GM10847 (cell line): ENCODE results near the gene KDM4B.

Experiments
- POLR2A ChIP-seq: IDR thresholded peaks from 2 replicates; pipeline ENCODE4 v1.6.1; 2011; ENCODE audit not compliant: insufficient read length; ENCODE audit errors: extremely low read depth

The KDM4B gene

GRCh38 chr19:5103061-5103701, 134.3 kb downstream of the KDM4B start:
- TF ChIP-seq POLR2A: no peak

DNA sequence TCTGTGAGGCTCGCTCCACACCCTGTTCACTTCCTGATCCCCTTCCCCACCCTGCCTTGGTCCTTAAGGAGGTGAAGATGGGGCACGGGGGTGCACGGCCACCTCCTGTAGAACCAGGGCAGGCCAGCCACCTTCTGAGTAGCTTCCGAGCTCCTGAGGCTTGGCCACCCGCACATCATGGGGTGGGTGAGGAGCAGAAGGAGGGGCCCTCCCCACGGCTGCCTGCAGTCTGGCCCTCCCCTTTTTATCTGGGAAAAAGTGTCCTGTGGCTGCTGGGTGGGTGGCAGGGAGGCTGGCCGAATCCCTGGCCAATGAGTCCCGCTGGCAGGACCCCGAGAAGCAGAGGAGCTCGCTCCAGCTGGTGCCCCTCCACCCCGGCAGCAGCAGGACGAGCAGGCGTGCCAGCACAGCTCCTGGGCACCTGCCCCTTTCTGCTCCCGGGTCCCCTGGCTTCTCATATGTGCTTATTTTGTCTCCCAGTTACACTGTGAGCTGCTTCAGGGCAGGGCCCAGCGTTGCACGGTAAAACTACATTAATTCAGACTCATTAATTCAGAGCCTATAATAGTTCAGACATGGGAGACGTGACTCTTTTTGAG, 135.0 kb downstream of the KDM4B start:
- TF ChIP-seq POLR2A: no peak

- TF ChIP-seq POLR2A: no peak
Observed at GRCh38 chr19:5104871-5105351, 136.0 kb downstream of the KDM4B start.

GRCh38 chr19:5106191-5106726, 137.3 kb downstream of the KDM4B start:
- TF ChIP-seq POLR2A: no peak

DNA sequence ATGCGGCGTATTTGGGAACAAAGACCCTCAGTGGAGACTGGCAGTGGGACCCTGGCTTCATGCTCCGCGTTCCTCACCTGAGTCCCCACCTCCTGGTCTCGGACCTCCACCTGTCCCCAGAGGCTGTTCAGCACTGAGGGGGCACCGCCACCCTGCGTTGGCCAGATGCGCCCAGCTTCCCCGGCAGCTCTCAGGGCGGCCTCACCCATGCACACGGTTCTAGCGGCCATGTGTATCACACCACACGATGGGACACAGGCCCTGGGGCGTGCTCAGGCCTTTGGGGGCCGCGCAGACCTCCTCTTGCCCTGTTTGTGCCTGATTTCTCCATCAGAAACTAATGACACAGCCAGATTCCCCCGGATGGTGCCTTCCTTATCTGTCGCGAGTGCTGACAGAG, 138.1 kb downstream of the KDM4B start:
- no peak for TF ChIP-seq POLR2A

GRCh38 chr19:5107432-5108122, 138.7 kb downstream of the KDM4B start:
- TF ChIP-seq POLR2A: no peak

GRCh38 chr19:5108123-5108596, 139.2 kb downstream of the KDM4B start:
- no peak for TF ChIP-seq POLR2A

GRCh38 chr19:5108866-5109265, 140.0 kb downstream of the KDM4B start:
- TF ChIP-seq POLR2A: no peak

GRCh38 chr19:5109560-5109959, 140.6 kb downstream of the KDM4B start:
- TF ChIP-seq POLR2A: no peak

DNA sequence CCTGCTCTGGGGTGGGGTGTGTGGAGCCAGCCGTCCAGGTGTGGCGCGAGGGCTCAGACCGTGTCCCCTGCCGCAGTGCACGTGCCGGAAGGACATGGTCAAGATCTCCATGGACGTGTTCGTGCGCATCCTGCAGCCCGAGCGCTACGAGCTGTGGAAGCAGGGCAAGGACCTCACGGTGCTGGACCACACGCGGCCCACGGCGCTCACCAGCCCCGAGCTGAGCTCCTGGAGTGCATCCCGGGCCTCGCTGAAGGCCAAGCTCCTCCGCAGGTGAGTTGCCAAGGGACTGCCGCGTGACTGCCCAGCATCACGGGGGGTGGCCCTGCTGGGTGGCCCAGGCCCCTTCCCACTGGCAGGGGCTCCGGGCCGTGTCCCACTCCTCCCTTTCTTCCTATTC, 141.6 kb downstream of the KDM4B start:
- TF ChIP-seq POLR2A: no peak

DNA sequence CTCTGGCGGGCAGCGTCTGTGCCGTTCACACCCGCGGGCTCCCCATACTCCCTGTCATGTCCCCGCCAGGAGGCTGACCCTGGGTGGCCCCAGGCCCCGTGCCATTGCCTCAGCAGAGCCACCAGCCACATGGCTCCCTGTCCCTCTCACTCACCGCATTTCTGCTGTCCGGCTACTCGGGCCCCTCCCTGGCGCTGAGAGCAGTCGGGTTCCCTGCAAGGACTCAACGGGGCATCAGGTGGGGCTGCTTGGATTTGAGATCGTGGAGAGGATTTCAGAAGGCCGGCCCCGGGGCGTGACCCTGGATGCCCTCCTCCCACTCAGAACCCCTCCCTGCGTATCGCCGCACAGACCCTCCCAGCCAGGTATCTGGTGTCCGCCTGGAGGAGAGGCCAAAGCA, 142.1 kb downstream of the KDM4B start:
- no peak for TF ChIP-seq POLR2A

DNA sequence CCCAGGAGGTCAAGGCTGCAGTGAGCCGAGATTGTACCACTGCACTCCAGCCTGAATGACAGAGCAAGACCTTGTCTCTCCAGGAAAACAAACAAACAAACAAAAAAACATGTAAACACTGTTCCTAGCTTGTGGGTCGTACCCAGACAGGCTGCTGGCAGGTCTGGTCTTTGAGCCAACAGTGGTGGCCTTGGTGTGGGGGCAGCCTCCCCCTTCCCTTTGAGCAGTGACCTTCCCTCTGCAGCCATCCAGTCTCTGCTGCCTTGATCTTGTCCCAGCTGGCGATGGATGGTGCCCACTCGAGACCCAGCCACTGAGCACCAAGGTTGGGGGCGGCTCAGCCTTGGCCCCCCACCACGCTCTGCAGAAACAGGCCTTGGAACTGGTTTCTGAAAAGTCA, 143.3 kb downstream of the KDM4B start:
- no peak for TF ChIP-seq POLR2A

DNA sequence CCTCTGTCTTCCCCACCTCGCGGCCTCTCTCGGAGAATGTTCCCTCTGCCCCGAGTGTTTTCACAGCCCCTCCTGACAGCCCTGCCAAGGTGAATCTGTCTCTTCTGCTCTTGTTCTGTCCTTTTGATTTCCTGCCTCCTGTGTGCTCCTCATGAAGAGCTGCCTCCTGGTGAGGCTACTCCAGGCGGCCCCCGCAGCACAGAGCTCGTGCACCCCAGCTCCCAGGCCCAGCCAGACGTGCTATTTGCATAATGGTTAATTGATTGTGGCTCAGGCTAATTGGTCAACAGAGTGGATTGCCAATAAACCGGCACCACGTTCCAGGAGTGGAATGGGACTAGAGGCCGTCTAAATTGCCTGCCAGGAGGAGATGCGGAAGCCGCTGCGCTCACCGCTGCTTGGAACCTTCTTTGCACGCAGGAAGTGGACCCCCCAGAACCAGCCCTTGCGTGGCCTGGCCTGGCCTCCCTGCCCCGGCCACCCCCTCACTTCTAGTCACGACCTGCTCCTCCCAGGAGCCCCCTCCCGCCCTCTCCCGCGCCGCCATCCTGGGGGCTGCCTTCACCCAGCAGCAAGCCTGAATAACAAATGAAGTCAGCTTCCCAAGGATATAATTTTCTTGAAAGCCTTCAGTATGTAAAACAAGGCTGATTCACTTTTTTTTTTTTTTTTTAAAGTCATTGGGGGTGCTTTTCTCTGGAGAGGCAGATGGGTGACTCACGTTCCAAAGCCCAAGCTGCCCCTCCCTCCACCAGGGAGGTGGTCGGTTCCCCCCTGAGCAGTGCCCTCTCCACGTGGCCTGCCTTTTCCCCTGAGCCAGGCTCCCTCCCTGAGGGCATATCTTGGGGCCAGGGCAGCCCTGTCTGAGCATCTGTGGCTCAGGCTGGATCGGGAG, 144.0 kb downstream of the KDM4B start:
- no peak for TF ChIP-seq POLR2A

GRCh38 chr19:5113633-5114586, 145.0 kb downstream of the KDM4B start:
- TF ChIP-seq POLR2A: no peak
